Bronchial epithelial cell (primary cell): Measurements from ENCODE around the gene NT5DC2. TPM values are rescaled to one million over a fixed set of nuclear protein-coding genes. Genes with fewer than 3 reads are reported as not detected.

ENCODE experiments used
- DNase-seq: peaks from one replicate; pipeline ENCODE4 v3.0.0-alpha.2; 2010; ENCODE audit warnings: low read depth
- FAIRE-seq: peaks from 2 replicates; lab custom pipeline; 2011; peaks lifted over from hg19 to GRCh38; lab: Jason Lieb, UNC
- H3K27me3 ChIP-seq: 2 replicates; pipeline ENCODE4 v1.5.1; 2011; ENCODE audit warnings: low read length; ENCODE audit not compliant: control insufficient read depth, insufficient read depth
- H3K36me3 ChIP-seq: 2 replicates; pipeline ENCODE4 v1.5.1; 2011; ENCODE audit warnings: low read length; ENCODE audit not compliant: control insufficient read depth, insufficient read depth
- H3K4me3 ChIP-seq: 2 replicates; pipeline ENCODE4 v1.5.1; 2011; ENCODE audit warnings: mild to moderate bottlenecking, low read depth, low read length, control low read depth
- total RNA-seq: library from RNA; depleted of rRNA; stranded (reverse); fragments of >200 nt; gene quantifications from 2 replicates; pipeline ENCODE4 v1.2.1, GENCODE V29; 2014
- TF ChIP-seq, protein P1 (sequence below): IDR thresholded peaks from 2 replicates; pipeline ENCODE4 v1.5.1; 2011; ENCODE audit warnings: mild to moderate bottlenecking, moderate library complexity, low read length, control low read depth, inconsistent platforms; ENCODE audit not compliant: insufficient read depth, severe bottlenecking

Gene NT5DC2
- total RNA-seq, 1 donor from 2014 or later = 29.7 TPM

DNA sequence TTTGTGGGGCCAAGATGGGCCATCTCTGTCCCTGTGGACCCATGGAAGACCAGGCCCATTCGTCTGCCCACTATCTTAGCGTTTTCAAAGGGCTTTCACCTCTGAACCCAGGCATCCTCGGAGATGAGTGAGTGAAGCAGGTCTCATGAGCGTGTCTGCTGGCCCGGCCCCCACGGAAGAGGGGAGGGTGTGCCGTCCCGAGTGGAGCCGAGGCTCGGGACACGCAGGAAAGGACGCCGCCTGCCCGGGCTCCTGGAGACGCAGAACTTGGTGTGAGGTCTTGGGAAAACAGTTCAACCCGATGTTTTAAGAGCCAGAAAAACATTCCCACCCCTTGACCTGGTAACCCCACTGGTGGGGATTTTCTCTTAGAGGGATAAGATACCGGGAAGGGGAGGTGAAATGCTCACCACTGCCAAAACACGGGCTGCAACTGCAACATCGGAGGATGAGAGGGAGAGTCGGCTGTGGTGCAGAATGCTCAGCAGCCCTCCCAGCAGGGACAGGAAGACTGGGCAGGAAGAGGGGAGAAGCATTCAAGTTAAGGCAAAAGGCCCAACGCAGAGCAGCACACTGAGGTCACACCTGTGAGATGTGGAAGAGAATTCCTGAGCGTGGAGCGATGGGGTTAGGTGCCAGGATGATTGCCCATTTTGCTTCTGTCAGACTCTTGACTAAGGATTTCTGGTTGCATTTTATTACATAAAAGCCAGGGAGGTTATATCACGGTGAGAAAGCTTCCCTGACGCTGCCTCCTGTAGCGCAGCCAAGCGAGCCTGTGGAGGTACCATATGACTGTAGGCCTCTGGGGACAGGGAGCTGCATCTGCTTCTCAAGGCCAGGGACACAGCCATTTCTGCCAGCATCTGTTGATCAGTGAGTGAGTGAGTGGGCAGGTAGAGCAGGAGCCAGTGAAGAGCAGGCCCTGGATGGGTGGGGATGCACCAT, 52.6 kb downstream of the NT5DC2 start:
- no peak overlapping the region for H3K4me3 ChIP-seq
- TF ChIP-seq, protein P1, sequence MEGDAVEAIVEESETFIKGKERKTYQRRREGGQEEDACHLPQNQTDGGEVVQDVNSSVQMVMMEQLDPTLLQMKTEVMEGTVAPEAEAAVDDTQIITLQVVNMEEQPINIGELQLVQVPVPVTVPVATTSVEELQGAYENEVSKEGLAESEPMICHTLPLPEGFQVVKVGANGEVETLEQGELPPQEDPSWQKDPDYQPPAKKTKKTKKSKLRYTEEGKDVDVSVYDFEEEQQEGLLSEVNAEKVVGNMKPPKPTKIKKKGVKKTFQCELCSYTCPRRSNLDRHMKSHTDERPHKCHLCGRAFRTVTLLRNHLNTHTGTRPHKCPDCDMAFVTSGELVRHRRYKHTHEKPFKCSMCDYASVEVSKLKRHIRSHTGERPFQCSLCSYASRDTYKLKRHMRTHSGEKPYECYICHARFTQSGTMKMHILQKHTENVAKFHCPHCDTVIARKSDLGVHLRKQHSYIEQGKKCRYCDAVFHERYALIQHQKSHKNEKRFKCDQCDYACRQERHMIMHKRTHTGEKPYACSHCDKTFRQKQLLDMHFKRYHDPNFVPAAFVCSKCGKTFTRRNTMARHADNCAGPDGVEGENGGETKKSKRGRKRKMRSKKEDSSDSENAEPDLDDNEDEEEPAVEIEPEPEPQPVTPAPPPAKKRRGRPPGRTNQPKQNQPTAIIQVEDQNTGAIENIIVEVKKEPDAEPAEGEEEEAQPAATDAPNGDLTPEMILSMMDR = no peak
- peaks cover 37% of the 10 kb centered on the region for H3K36me3 ChIP-seq
- DNase-seq (no peak), FAIRE-seq (no peak)
- H3K27me3 ChIP-seq = no peaks in the 10 kb centered on the region

DNA sequence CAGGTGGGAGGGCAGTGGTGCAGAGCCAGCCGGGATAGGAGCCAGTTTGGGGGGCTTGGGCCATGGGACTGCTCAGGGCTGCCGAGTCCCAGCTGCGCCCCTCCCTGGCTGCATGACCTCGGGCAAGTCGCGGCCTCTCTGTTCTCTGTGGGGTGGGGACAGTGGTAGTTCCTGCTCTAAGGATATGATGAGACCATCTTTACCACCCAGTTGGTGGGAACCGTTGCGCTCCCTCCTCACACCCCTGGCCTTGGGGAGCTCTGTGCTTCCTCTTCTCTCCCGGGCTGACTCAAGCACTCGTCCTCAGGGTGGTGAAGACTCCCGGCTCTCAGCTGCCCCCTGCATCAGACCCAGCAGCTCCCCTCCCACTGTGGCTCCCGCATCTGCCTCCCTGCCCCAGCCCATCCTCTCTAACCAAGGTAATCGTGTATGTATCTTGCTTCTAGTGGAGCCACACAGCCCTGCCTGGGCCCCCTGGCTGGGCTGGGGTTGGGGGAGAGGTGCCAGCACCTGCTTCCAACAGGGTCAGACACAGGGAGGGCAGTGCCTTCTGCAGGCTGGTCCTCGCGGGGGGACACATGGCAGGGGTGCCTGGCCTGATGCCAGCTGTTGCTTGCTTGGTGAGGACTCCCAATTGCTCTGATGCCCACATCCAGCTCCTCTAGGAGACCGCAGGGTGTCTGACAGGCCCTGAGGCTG, 53.6 kb downstream of the NT5DC2 start:
- TF ChIP-seq, protein P1 = no peak
- no peaks in the 10 kb centered on the region for H3K27me3 ChIP-seq
- FAIRE-seq = no peak
- DNase-seq = no peak
- no peak overlapping the region for H3K4me3 ChIP-seq
- peaks cover 40% of the 10 kb centered on the region for H3K36me3 ChIP-seq

DNA sequence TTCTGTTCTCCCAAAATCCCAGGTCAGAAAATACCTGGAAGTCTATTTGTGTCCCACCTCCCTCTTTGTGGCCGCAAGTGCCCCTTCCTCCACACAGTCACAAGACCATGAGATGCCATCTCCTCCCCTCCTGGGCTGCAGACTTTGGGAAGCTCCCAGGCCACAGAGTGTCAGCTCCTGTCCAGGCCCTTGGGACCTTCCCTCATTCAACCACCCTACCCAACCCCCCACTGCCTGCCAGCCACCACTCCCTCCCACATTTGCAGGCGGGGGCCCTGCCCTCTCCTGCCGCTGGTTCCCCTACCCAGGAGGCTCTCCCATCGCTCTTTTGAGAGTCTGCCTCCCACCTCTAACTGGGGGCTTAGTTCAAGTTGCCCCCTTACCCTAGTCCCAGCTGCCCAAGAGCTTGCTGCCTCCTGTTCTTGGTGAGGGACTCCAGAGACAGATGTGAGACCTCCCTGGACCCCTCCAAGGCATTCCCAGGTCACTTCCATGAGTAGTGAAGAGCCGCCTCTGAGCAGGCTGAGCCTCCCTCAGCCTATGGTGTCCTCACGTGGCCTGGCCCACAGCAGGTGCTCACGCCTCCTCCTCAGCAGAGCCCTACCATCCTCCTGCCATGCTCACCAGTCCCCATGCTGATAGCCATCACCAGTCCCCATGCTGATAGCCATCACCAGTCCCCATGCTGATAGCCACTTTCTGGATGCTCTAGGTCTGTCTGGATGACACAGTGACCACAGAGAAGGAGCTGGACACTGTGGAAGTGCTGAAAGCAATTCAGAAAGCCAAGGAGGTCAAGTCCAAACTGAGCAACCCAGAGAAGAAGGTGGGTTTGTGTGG, 54.4 kb downstream of the NT5DC2 start:
- H3K36me3 ChIP-seq = peaks cover 40% of the 10 kb centered on the region
- DNase-seq (no peak), FAIRE-seq (peak; percentile 32)
- TF ChIP-seq, protein P1 = no peak
- no peaks in the 10 kb centered on the region for H3K27me3 ChIP-seq
- no peak overlapping the region for H3K4me3 ChIP-seq

DNA sequence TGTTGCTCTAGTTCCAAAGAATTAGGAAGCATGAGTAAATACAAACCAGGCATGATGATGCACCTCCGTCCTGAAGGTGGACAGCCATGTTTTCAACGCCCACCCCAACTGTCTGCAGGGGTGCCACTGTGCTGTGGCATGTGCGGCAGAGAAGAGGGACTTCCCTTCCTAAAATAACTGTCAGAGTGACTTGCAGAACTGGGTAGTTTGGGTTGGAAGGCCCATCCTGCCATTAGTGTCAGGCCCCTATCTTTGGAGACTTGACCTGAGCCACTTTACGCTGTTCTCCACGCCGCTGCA, 55.9 kb downstream of the NT5DC2 start:
- Histone ChIP-seq H3K36me3 (peaks cover 51% of the 10 kb centered on the region), H3K4me3 (no peak overlapping the region), H3K27me3 (no peaks in the 10 kb centered on the region)
- TF ChIP-seq, protein P1 = no peak
- no peak for DNase-seq
- no peak for FAIRE-seq

DNA sequence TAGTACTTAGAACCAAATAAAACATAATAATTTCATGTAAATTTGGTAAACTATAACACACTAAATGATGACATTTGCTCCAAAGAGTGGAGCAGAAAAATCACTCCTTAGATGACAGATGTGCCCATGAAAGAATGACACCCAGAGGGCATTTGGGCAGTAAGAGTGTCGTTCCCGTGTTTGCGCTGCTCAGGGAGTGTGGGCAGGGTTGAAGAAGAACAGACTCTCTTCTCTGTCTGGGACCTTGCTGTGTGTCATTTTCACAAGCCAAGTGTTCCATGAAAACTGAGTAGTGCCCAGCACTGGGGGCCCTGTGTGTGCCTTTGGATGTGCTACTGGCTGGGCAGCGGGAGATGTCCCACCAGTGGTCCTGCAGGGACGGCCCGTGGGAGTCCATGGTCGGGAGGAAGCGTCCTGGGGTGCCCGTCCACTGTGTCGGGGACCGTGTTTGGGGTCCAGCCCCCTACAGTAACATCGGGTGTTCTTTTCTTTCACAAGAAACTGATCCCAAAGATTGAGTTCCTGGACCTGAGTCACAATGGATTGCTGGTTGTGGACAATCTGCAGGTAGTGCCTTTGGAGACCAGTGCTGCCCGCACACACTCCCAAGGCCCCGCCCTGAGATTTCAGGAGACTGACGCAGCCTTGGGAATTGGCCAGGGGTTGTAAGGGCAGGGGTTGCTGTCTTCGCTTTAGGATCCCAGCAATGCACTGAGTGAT, 56.4 kb downstream of the NT5DC2 start:
- peaks cover 54% of the 10 kb centered on the region for H3K36me3 ChIP-seq
- H3K4me3 ChIP-seq = no peak overlapping the region
- FAIRE-seq = no peak
- no peak for DNase-seq
- TF ChIP-seq, protein P1 = no peak
- no peaks in the 10 kb centered on the region for H3K27me3 ChIP-seq

Other genes starting within 250 kb of the NT5DC2 start
- 9.2 and 10.8 TPM in 2 replicates for gene GLYCTK, start 246.0 kb downstream of the NT5DC2 start, total RNA-seq
- 0.79 and 1.2 TPM in 2 replicates for gene DNAH1, start 217.5 kb downstream of the NT5DC2 start, total RNA-seq
- gene BAP1, start 123.8 kb downstream of the NT5DC2 start, total RNA-seq = 54.2 and 70.0 TPM in 2 replicates
- 5.3 and 9.0 TPM in 2 replicates for gene PHF7, start 123.2 kb downstream of the NT5DC2 start, total RNA-seq
- under 0.01 and 0.13 TPM in 2 replicates for gene SEMA3G, start 88.8 kb downstream of the NT5DC2 start, total RNA-seq
- 0.26 and 1.2 TPM in 2 replicates for gene TNNC1, start 79.8 kb downstream of the NT5DC2 start, total RNA-seq
- gene NISCH, start 78.3 kb downstream of the NT5DC2 start, total RNA-seq = 30.5 and 42.9 TPM in 2 replicates
- gene STAB1, start 38.5 kb downstream of the NT5DC2 start, total RNA-seq = under 0.01 and 0.13 TPM in 2 replicates
- 0.79 and 5.6 TPM in 2 replicates for gene UQCC5, start 2.7 kb upstream of the NT5DC2 start, total RNA-seq
- 72.5 and 95.6 TPM in 2 replicates for gene PBRM1, start 152.1 kb upstream of the NT5DC2 start, total RNA-seq
- 167 and 232 TPM in 2 replicates for gene GNL3, start 152.2 kb upstream of the NT5DC2 start, total RNA-seq
- gene GLT8D1, start 171.9 kb upstream of the NT5DC2 start, total RNA-seq = 49.8 and 54.3 TPM in 2 replicates
- gene SPCS1, start 172.2 kb upstream of the NT5DC2 start, total RNA-seq = 51.1 and 57.9 TPM in 2 replicates
- 20.5 and 24.8 TPM in 2 replicates for gene NEK4, start 237.1 kb upstream of the NT5DC2 start, total RNA-seq
- not detected in 2 replicates for gene ITIH1, start 243.7 kb upstream of the NT5DC2 start, total RNA-seq